Bronchial epithelial cell (primary cell): ENCODE measurements around the gene AHNAK. TPM values are rescaled to one million over a fixed set of nuclear protein-coding genes. Genes with fewer than 3 reads are reported as not detected.

Experiments
- DNase-seq: peaks from one replicate; pipeline ENCODE4 v3.0.0-alpha.2; 2010; ENCODE audit warnings: low read depth
- FAIRE-seq: peaks from 2 replicates; lab custom pipeline; 2011; peaks lifted over from hg19 to GRCh38; lab: Jason Lieb, UNC
- H3K27me3 ChIP-seq: 2 replicates; pipeline ENCODE4 v1.5.1; 2011; ENCODE audit warnings: low read length; ENCODE audit not compliant: control insufficient read depth, insufficient read depth
- H3K36me3 ChIP-seq: 2 replicates; pipeline ENCODE4 v1.5.1; 2011; ENCODE audit warnings: low read length; ENCODE audit not compliant: control insufficient read depth, insufficient read depth
- H3K4me3 ChIP-seq: 2 replicates; pipeline ENCODE4 v1.5.1; 2011; ENCODE audit warnings: mild to moderate bottlenecking, low read depth, low read length, control low read depth
- CTCF ChIP-seq: IDR thresholded peaks from 2 replicates; pipeline ENCODE4 v1.5.1; 2011; ENCODE audit warnings: mild to moderate bottlenecking, moderate library complexity, low read length, control low read depth, inconsistent platforms; ENCODE audit not compliant: insufficient read depth, severe bottlenecking
- total RNA-seq: library from RNA; depleted of rRNA; stranded (reverse); fragments of >200 nt; gene quantifications from 2 replicates; pipeline ENCODE4 v1.2.1, GENCODE V29; 2014

The AHNAK gene
- total RNA-seq, 1 donor from 2014 or later, result 354 TPM

- Histone ChIP-seq H3K36me3 (peaks cover 18% of the 10 kb centered on the region), H3K27me3 (no peaks in the 10 kb centered on the region), H3K4me3 (no peak overlapping the region)
- no peak for TF ChIP-seq CTCF
- no peak for DNase-seq
- FAIRE-seq, result no peak
These were observed 32.6 kb upstream of the AHNAK start for GRCh38 chr11:62579252-62579651.

- Histone ChIP-seq H3K27me3 (no peaks in the 10 kb centered on the region), H3K4me3 (no peak overlapping the region), H3K36me3 (peaks cover 15% of the 10 kb centered on the region)
- no peak for TF ChIP-seq CTCF
- DNase-seq (no peak), FAIRE-seq (no peak)
These were observed 31.9 kb upstream of the AHNAK start for GRCh38 chr11:62578541-62578940.

GRCh38 chr11:62577046-62577714 lies 30.6 kb upstream of the AHNAK start:
- H3K4me3 ChIP-seq, result no peak overlapping the region
- DNase-seq (no peak), FAIRE-seq (no peak)
- no peak for TF ChIP-seq CTCF
- peaks cover 15% of the 10 kb centered on the region for H3K36me3 ChIP-seq
- H3K27me3 ChIP-seq, result no peaks in the 10 kb centered on the region

GRCh38 chr11:62575837-62576236 lies 29.2 kb upstream of the AHNAK start:
- no peak for TF ChIP-seq CTCF
- FAIRE-seq (no peak), DNase-seq (no peak)
- Histone ChIP-seq H3K4me3 (no peak overlapping the region), H3K36me3 (peaks cover 24% of the 10 kb centered on the region), H3K27me3 (no peaks in the 10 kb centered on the region)

- FAIRE-seq, result no peak
- TF ChIP-seq CTCF, result no peak
- Histone ChIP-seq H3K36me3 (peaks cover 29% of the 10 kb centered on the region), H3K4me3 (no peak overlapping the region), H3K27me3 (no peaks in the 10 kb centered on the region)
- no peak for DNase-seq
These were observed 28.6 kb upstream of the AHNAK start for GRCh38 chr11:62575156-62575555.

GRCh38 chr11:62574363-62575071 lies 27.9 kb upstream of the AHNAK start:
- FAIRE-seq (no peak), DNase-seq (no peak)
- Histone ChIP-seq H3K36me3 (peaks cover 30% of the 10 kb centered on the region), H3K4me3 (peak overlapping the region; percentile 57), H3K27me3 (no peaks in the 10 kb centered on the region)
- no peak for TF ChIP-seq CTCF
